ENCODE measurements around the gene GORASP2.

DNA sequence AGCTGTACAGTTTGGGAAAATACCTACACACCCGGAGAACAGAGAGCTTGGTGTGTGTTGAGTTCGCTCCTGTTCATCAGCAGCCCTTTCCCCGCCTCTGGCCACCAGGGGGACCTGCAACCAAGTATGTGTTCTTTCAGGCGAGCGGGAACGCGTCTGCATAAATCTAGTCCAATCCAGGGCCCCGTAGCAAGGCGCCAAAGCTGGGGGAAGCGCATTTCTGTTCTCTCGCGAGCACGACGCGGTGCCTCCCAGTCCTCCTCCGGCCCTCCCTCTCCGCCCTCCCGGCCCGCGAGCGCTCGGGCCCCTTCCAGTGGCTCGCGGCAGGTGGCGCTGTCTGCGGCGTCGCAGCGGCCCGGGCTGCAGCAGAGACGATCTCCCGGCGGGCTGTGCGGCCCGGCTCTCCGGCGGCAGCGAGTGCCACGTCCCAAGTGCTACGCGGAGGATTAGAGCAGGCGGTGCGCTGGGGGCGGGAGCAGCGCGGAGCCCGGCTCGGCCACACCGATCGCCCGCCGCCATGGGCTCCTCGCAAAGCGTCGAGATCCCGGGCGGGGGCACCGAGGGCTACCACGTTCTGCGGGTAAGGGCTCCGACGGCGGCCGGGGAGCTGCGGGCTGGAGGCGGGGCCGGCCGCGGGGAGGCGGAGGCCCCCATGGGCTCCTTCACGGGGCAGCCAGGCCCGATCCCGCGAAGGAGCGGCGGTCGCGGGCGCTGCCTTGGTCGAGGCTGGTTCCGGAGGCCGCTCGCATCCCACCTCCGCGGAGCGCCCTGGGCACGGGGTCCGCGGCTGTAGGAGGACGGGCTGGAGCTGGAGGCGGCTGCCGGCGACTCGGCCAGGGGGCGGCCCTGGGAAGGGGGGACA is at the start of gene GORASP2:
- TF ChIP-seq, protein P1, sequence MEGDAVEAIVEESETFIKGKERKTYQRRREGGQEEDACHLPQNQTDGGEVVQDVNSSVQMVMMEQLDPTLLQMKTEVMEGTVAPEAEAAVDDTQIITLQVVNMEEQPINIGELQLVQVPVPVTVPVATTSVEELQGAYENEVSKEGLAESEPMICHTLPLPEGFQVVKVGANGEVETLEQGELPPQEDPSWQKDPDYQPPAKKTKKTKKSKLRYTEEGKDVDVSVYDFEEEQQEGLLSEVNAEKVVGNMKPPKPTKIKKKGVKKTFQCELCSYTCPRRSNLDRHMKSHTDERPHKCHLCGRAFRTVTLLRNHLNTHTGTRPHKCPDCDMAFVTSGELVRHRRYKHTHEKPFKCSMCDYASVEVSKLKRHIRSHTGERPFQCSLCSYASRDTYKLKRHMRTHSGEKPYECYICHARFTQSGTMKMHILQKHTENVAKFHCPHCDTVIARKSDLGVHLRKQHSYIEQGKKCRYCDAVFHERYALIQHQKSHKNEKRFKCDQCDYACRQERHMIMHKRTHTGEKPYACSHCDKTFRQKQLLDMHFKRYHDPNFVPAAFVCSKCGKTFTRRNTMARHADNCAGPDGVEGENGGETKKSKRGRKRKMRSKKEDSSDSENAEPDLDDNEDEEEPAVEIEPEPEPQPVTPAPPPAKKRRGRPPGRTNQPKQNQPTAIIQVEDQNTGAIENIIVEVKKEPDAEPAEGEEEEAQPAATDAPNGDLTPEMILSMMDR (conservative IDR thresholded peaks at IDR 0.05; ENCODE audit: low read depth, low read length), result peak; percentile 88
- TF ChIP-seq SMC3 (IDR thresholded peaks at IDR 0.05; ENCODE audit: low read depth, low read length), result peak; percentile 38
- TF ChIP-seq BHLHE40 (IDR thresholded peaks at IDR 0.05; ENCODE audit: low read depth, low read length), result 0 out of 2 replicates have a peak, but pooled peaks have one; percentile 12
- peak; percentile 98 for TF ChIP-seq POLR2A (IDR thresholded peaks at IDR 0.05; ENCODE audit: low read depth, low read length)
- no peak for TF ChIP-seq RFX5 (IDR thresholded peaks at IDR 0.05; ENCODE audit: low read depth, low read length)
- TF ChIP-seq FOS (IDR thresholded peaks at IDR 0.05; ENCODE audit: low read depth, low read length), result 0 out of 2 replicates have a peak, but pooled peaks have one; percentile 2
- TF ChIP-seq, protein P2, sequence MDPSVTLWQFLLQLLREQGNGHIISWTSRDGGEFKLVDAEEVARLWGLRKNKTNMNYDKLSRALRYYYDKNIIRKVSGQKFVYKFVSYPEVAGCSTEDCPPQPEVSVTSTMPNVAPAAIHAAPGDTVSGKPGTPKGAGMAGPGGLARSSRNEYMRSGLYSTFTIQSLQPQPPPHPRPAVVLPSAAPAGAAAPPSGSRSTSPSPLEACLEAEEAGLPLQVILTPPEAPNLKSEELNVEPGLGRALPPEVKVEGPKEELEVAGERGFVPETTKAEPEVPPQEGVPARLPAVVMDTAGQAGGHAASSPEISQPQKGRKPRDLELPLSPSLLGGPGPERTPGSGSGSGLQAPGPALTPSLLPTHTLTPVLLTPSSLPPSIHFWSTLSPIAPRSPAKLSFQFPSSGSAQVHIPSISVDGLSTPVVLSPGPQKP (IDR thresholded peaks at IDR 0.05; ENCODE audit: borderline replicate concordance, low read depth, low read length), result no peak
- TF ChIP-seq MAZ (IDR thresholded peaks at IDR 0.05; ENCODE audit: borderline replicate concordance, low read depth, low read length), result peak; percentile 98
